Measurements from ENCODE around the gene MUC6.
A peak's percentile ranks its signal among the peaks of the same experiment; 100 is the strongest.

MUC6 gene

DNA sequence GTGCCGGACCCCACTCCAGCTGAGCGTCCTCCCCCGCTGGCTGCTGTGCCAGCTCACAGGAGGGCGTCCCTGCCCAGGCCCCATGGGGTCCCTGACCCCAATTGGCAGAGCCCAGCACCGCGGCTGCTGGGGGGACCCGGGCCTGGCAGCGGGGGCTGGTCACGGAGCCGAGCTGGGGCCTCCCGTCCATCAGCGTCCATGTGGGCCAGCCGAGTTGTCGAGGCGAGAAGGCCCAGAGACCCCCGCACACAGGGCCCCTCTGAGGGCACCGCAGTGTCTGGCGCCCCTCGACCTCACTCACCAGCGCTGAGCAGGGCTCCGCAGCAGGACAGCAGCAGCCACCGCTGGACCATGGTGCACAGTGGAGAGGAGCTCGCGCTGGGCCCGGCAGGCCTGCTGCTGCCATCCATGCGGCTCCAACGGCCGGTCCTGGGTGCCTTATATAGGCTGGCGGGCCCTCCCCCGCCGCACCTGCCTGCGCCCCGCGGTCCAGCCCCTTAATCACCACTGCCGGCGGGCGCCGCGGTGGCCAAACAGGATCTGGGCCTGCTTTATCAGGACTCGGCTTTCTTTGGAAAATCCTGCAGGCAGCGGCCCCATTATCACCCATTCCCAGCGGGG lies at the start of gene MUC6:
Gene MUC6, minus strand, starts transcription at position 416 of the 621 bp plus-strand sequence. Its CDS starts 63 bp downstream, at position 353.
- no peak for DNase-seq

DNA sequence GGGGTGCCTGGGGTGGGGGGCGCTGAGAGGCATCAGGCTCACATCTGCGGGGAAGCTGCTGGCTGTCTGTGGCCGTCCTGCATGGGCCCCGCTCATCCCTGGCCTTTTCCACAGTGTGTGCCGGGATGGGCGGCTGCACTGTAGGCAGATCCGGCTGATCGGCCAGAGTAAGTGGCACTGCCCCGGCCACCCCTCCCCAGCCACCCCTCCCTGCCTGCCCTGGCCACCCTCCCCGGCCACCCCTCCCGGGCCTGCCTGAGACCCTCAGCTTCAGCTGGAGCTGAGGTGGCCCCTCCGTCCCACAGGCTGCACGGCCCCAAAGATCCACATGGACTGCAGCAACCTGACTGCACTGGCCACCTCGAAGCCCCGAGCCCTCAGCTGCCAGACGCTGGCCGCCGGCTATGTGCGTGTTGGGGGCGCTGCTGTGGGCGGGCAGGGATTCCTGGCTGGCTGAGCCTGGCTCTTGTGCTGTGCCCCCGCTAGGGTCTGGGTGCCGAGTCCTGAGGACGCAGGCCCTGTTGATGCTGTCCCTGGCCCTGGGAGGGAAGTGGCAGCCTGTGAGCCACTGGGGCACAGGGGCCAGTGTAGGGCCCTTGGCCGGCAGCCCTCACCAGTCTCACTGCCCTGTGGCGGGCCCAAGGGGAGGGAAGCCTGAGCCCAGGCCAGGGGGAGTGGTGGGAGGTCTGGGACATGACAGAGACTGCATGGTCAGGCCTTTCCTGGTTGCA lies 49.1 kb upstream of the MUC6 start:
- DNase-seq = no peak

DNA sequence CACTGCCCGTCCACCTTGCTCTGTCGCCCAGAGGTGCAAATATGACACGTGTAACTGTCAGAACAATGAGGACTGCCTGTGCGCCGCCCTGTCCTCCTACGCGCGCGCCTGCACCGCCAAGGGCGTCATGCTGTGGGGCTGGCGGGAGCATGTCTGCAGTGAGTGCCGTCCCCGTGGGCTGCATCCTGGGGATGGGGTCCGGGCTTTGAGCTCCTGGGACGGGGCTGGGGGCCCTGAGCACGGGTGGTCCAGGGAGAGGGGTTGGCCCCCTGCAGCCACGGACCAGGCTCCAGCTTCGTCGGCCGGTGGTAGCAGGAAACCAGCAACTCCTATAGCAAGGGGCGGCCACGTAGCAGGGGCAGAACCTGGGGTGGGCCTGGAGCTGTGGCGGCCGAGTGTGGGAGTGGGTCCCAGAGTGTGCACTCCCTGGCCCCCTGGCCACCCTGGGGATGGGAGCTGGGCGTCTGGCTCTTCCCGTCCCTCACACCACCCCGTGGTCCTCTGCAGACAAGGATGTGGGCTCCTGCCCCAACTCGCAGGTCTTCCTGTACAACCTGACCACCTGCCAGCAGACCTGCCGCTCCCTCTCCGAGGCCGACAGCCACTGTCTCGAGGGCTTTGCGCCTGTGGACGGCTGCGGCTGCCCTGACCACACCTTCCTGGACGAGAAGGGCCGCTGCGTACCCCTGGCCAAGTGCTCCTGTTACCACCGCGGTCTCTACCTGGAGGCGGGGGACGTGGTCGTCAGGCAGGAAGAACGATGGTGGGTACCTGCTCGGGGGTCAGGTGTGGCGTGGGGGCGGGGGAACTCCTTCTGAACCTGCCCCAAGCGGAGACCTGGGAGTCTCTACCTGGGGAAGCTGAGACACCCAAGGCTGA lies 48.3 kb upstream of the MUC6 start:
- DNase-seq = no peak

GRCh38 chr11:1083621-1084551 lies 47.4 kb upstream of the MUC6 start:
- no peak for DNase-seq

DNA sequence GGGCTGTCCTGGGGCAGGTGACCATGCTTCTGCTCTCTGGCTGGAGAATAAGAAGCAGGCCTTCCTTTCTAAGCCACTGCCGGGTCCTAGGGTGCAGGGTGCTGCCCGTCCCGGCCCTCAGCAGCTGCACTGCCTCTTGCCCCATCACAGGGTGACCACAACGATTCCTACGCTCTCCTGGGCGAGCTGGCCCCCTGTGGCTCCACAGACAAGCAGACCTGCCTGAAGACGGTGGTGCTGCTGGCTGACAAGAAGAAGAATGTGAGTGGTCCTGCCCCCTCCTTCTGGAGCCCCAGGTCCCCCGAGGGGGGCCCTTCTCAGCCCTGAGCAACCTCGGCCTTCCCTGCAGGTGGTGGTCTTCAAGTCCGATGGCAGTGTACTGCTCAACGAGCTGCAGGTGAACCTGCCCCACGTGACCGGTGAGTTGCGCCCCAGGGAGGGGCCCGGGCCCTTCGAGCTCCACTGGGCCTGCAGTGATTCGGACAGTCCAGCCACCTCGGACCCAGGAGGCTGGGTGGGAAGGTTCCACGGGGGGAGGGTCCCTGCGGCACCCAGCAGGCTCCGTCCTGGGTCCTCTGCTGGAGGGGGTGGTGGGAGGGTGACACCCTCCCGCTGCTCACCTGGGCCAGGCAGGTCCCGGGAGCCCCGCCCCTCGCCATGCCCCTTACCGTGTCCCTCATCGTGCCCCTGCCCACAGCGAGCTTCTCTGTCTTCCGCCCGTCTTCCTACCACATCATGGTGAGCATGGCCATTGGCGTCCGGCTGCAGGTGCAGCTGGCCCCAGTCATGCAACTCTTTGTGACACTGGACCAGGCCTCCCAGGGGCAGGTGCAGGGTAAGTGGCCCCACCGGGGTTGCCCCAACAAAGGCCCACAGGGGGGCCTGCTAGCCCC lies 46.5 kb upstream of the MUC6 start:
- no peak for DNase-seq

GRCh38 chr11:1082346-1082727 lies 45.8 kb upstream of the MUC6 start:
- no peak for DNase-seq

DNA sequence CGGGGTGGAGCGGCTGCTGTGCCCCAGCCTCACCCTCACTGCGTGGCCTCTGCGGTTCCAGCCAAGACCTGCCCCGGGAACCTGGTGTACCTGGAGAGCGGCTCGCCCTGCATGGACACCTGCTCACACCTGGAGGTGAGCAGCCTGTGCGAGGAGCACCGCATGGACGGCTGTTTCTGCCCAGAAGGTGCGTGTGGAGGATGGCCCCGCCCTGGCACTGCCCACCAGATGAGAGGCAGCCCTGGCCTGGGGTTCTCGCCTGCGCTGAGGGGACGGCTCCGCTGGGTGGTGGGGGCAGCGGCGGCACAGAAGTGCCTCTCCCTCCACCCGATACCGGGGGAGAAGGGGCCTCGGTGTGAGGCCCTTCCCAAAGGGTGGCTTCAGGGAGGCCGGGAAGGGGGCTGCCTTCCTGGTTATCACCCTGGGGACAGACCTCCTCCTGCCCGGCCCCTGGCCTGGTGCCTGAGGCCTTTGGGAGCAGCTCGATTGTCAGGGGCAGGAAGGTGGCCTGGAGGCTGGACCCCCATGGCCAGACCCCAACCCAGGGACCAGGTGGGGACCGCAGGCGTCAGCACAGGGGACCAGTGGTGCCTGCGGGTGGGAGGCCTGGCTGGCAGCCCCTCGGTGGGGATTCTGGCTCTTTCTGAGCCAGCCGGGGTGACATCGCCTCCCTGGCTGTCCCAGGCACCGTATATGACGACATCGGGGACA lies 45.2 kb upstream of the MUC6 start:
- no peak for DNase-seq

- DNase-seq = no peak
Observed at GRCh38 chr11:1078191-1078601, 41.7 kb upstream of the MUC6 start.

GRCh38 chr11:1077417-1078119 lies 41.0 kb upstream of the MUC6 start:
- DNase-seq = peak; percentile 12

GRCh38 chr11:1077033-1077416 lies 40.5 kb upstream of the MUC6 start:
- DNase-seq = peak; percentile 14

GRCh38 chr11:1076061-1076665 lies 39.6 kb upstream of the MUC6 start:
- DNase-seq = peak; percentile 12

- peak; percentile 13 for DNase-seq
Observed at GRCh38 chr11:1075341-1075911, 38.9 kb upstream of the MUC6 start.

- DNase-seq = peak; percentile 14
Observed at GRCh38 chr11:1074244-1075221, 38.0 kb upstream of the MUC6 start, which contains the start of gene MUC2. MUC2 (plus strand) TSS chr11:1074874.

DNA sequence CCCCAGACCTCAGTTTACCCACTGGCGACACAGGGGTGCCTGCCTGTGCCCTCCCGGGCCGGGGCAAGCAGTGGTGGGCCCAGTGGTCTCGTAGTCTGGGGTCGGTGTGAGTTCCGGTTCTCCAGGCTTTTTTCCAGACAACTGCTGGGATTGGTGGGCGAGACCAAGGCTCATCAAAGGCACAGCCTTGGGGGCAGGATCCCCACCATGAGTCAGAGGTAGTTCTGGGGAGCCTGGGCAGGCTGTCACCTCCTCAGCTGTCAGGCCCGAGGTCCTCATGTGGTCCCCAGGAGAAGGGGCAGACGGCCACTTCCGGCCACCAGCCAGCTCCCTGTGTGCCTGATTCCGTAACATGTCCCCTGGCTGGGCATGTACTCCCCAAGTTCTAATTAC lies 37.3 kb upstream of the MUC6 start:
- peak; percentile 21 for DNase-seq

DNA sequence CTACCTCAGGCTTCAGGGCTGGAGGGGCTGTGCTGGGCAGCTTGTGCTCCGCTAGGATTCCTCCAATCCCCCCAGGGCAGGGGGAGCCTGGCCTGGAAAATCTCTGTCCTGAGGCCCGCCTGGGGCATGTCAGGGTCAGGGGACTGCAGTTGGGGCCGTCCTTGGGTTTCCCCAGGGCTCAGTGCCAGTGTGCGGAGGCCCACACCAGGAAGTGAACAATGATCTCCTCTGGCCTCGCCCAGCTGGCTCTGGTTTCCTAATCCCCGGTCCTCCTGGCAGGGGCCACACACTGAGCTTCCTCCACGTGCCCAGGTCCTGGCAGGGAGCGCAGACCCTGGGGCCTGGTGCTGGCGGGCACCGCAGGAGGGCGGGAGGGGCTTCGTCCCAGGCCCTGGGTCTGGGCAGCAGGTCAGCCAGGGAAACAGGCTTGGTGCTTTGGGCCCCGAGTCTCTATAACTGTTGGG lies 36.8 kb upstream of the MUC6 start:
- peak; percentile 75 for DNase-seq

DNA sequence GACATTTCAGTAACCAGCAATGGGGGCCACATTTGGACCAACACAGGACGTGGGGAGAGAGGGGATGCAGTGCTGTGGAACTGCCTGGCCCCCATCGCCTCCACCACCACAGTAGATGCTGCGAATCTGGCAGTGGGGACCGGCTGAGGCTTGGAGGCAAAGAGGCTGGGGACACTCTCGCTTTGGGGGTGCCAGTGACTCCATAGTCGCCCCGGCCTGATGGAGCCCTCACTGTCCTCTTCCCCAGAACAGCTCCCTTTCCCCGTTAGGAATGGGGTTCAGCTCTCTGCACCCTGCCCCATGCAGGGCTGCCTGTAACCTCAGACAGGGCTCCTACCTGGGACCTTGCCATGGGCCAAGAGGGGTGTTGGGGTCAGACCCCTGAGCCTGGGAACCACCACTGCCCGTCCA lies 36.3 kb upstream of the MUC6 start:
- DNase-seq = peak; percentile 9

GRCh38 chr11:1072116-1072820 lies 35.8 kb upstream of the MUC6 start:
- peak; percentile 21 for DNase-seq
